ENCODE results near the gene TPD52L2. TPM values are rescaled to one million over a fixed set of nuclear protein-coding genes. Genes with fewer than 3 reads are reported as not detected.

The TPD52L2 gene
- polyA plus RNA-seq, 3 donors, result 137 to 167 (median 144) TPM

- Mint-ChIP-seq H3K36me3 (peaks cover 35 to 81% of the 10 kb centered on the region in 2 donors), H3K4me3 (no peak overlapping the region), H3K4me1 (peaks cover 4% of the 10 kb centered on the region), H3K9me3 (peaks cover 4 to 13% (median 9%) of the 10 kb centered on the region in 7 donors), H3K27ac (peak overlapping the region in 1 of 7 donors; percentile 18), H3K27me3 (ENCODE audit: low read depth in 3 of 3) (no peaks in the 10 kb centered on the region)
- intact Hi-C loops (cut with micrococcal nuclease), result no loop called here
- TF ChIP-seq CTCF (IDR thresholded peaks at IDR 0.05), result no peak
- Histone ChIP-seq H3K9me3 (replicated peaks in 1 of 2; ENCODE audit: control insufficient read depth in 1 of 2, insufficient read depth in 1 of 2, low read length in 2 of 2) (peaks cover 0 to 9% of the 10 kb centered on the region in 2 donors), H3K4me3 (replicated peaks in 1 of 3; ENCODE audit: low read depth in 2 of 3, low read length in 3 of 3) (no peak overlapping the region), H3K27me3 (ENCODE audit: control insufficient read depth in 2 of 2, insufficient read depth in 2 of 2, low read length in 2 of 2) (no peaks in the 10 kb centered on the region), H3K9ac (ENCODE audit: insufficient read depth, low read length, poor library complexity, severe bottlenecking) (no peak overlapping the region), H3K4me1 (ENCODE audit: control insufficient read depth in 1 of 2, insufficient read depth in 2 of 2, low read length in 2 of 2) (no peaks in the 10 kb centered on the region), H3K36me3 (replicated peaks in 1 of 2; ENCODE audit: control insufficient read depth in 1 of 2, insufficient read depth in 2 of 2, low read length in 2 of 2) (peaks cover 31 to 91% of the 10 kb centered on the region in 2 donors), H3K4me2 (replicated peaks; ENCODE audit: extremely low read depth, low read length, poor library complexity, severe bottlenecking) (no peak overlapping the region), H3K27ac (ENCODE audit: low read depth in 1 of 2, low read length in 2 of 2) (no peak overlapping the region), H4K20me1 (ENCODE audit: insufficient read depth, low read length) (peaks cover 96% of the 10 kb centered on the region), H2AFZ (ENCODE audit: insufficient read depth, low read depth, low read length, poor library complexity, severe bottlenecking) (no peak overlapping the region), H3K79me2 (ENCODE audit: insufficient read depth, low read length) (peaks cover 95% of the 10 kb centered on the region)
- DNase-seq, result no peak
- 85% methylated on average over 12 of the region's 23 CpGs for WGBS (ENCODE audit: insufficient coverage)
These were observed 55.2 kb downstream of the TPD52L2 start for GRCh38 chr20:63920226-63920625.

GRCh38 chr20:63923651-63924050 lies 58.6 kb downstream of the TPD52L2 start:
- no peak for TF ChIP-seq CTCF (IDR thresholded peaks at IDR 0.05)
- no peak overlapping the region for H3K9ac ChIP-seq (ENCODE audit: insufficient read depth, low read length, poor library complexity, severe bottlenecking)
- peak overlapping the region in 1 of 2 donors; percentile 37 for H3K27ac ChIP-seq (ENCODE audit: low read depth in 1 of 2, low read length in 2 of 2)
- peaks cover 96% of the 10 kb centered on the region for H4K20me1 ChIP-seq (ENCODE audit: insufficient read depth, low read length)
- Mint-ChIP-seq H3K9me3 (no peaks in the 10 kb centered on the region), H3K27me3 (ENCODE audit: low read depth in 3 of 3) (no peaks in the 10 kb centered on the region), H3K4me1 (no peaks in the 10 kb centered on the region), H3K36me3 (peaks cover 43 to 84% of the 10 kb centered on the region in 2 donors), H3K27ac (peak overlapping the region in 3 of 7 donors; percentile 51 to 70 (median 55)), H3K4me3 (no peak overlapping the region)
- WGBS (ENCODE audit: insufficient coverage), result no CpG with 5 or more reads among the region's 8 CpGs
- no peaks in the 10 kb centered on the region for H3K4me1 ChIP-seq (ENCODE audit: control insufficient read depth in 1 of 2, insufficient read depth in 2 of 2, low read length in 2 of 2)
- H3K9me3 ChIP-seq (replicated peaks in 1 of 2; ENCODE audit: control insufficient read depth in 1 of 2, insufficient read depth in 1 of 2, low read length in 2 of 2), result no peaks in the 10 kb centered on the region
- no peak overlapping the region for H3K4me2 ChIP-seq (replicated peaks; ENCODE audit: extremely low read depth, low read length, poor library complexity, severe bottlenecking)
- H3K79me2 ChIP-seq (ENCODE audit: insufficient read depth, low read length), result peaks cover 95% of the 10 kb centered on the region
- peaks cover 46 to 90% of the 10 kb centered on the region in 2 donors for H3K36me3 ChIP-seq (replicated peaks in 1 of 2; ENCODE audit: control insufficient read depth in 1 of 2, insufficient read depth in 2 of 2, low read length in 2 of 2)
- no peak overlapping the region for H3K4me3 ChIP-seq (replicated peaks in 1 of 3; ENCODE audit: low read depth in 2 of 3, low read length in 3 of 3)
- H3K27me3 ChIP-seq (ENCODE audit: control insufficient read depth in 2 of 2, insufficient read depth in 2 of 2, low read length in 2 of 2), result no peaks in the 10 kb centered on the region
- intact Hi-C loops (cut with micrococcal nuclease), result no loop called here
- no peak overlapping the region for H2AFZ ChIP-seq (ENCODE audit: insufficient read depth, low read depth, low read length, poor library complexity, severe bottlenecking)
- DNase-seq, result no peak
